SK-N-SH treated with all-trans-retinoic acid at 6 μM for 48 hours (cell line): ENCODE data around the gene SMIM1.
"Not testable (repeated sequence)": the region's sequence is repeated elsewhere in the genome, so short reads cannot be mapped to it uniquely, and the experiment has no call there.

ENCODE experiments used
- ATAC-seq: fragments of 200-7000 bp; cut with Tn5 transposase; 3 replicates; pipeline ENCODE4 v1.9.1; 2020; ENCODE audit warnings: mild to moderate bottlenecking, moderate library complexity
- ARNTL ChIP-seq: fragments of 450-650 bp; formaldehyde crosslinking; IDR thresholded peaks from 2 replicates; pipeline ENCODE4 v1.5.0; 2020; ENCODE audit warnings: low read depth, mild to moderate bottlenecking, moderate library complexity, borderline replicate concordance
- BACH2 ChIP-seq: fragments of 250-450 bp; sonication (Bioruptor Pico); IDR thresholded peaks from 2 replicates; pipeline ENCODE4 v1.9.0; 2021; ENCODE audit warnings: mild to moderate bottlenecking, borderline replicate concordance
- CSDC2 ChIP-seq: fragments of 250-450 bp; sonication (Bioruptor Pico); IDR thresholded peaks from 2 replicates; pipeline ENCODE4 v1.5.0; 2020; ENCODE audit warnings: mild to moderate bottlenecking, moderate library complexity
- GLIS3 ChIP-seq: fragments of 250-450 bp; sonication (Bioruptor Pico); IDR thresholded peaks from 2 replicates; pipeline ENCODE4 v1.5.0; 2020; ENCODE audit warnings: mild to moderate bottlenecking, moderate library complexity
- OSR1 ChIP-seq: fragments of 250-450 bp; sonication (Bioruptor Pico); IDR thresholded peaks from 2 replicates; pipeline ENCODE4 v1.8.0; 2022; ENCODE audit warnings: moderate library complexity, mild to moderate bottlenecking, inconsistent platforms
- RARB ChIP-seq: fragments of 250-450 bp; sonication (Bioruptor Pico); IDR thresholded peaks from 2 replicates; pipeline ENCODE4 v1.8.0; 2021; ENCODE audit warnings: mild to moderate bottlenecking, moderate library complexity
- TOX ChIP-seq: fragments of 250-450 bp; sonication (Bioruptor Pico); IDR thresholded peaks from 2 replicates; pipeline ENCODE4 v1.8.0; 2021; ENCODE audit warnings: mild to moderate bottlenecking, moderate library complexity, borderline replicate concordance
- ZC3H10 ChIP-seq: fragments of 250-450 bp; sonication (Bioruptor Pico); IDR thresholded peaks from 2 replicates; pipeline ENCODE4 v1.5.1; 2021; ENCODE audit warnings: mild to moderate bottlenecking, moderate library complexity
- ZNF565 ChIP-seq: fragments of 450-650 bp; formaldehyde crosslinking; conservative IDR thresholded peaks from 2 replicates; pipeline ENCODE4 v1.5.0; 2020; ENCODE audit warnings: low read depth, mild to moderate bottlenecking, moderate library complexity
- TF ChIP-seq, protein P1 (sequence below): fragments of 250-450 bp; sonication (Bioruptor Pico); IDR thresholded peaks from 2 replicates; pipeline ENCODE4 v1.5.0; 2020; ENCODE audit warnings: mild to moderate bottlenecking, moderate library complexity
- TF ChIP-seq, protein P2 (sequence below): fragments of 250-450 bp; sonication (Bioruptor Pico); IDR thresholded peaks from 2 replicates; pipeline ENCODE4 v1.5.1; 2021; ENCODE audit warnings: mild to moderate bottlenecking, moderate library complexity
- TF ChIP-seq, protein P3 (sequence below): fragments of 250-450 bp; sonication (Bioruptor Pico); IDR thresholded peaks from 2 replicates; pipeline ENCODE4 v1.8.0; 2020; ENCODE audit warnings: mild to moderate bottlenecking, moderate library complexity, borderline replicate concordance
- TF ChIP-seq, protein P4 (sequence below): fragments of 250-450 bp; sonication (Bioruptor Pico); IDR thresholded peaks from 2 replicates; pipeline ENCODE4 v1.8.0; 2021; ENCODE audit warnings: low read depth, mild to moderate bottlenecking, moderate library complexity, borderline replicate concordance

SMIM1 gene

DNA sequence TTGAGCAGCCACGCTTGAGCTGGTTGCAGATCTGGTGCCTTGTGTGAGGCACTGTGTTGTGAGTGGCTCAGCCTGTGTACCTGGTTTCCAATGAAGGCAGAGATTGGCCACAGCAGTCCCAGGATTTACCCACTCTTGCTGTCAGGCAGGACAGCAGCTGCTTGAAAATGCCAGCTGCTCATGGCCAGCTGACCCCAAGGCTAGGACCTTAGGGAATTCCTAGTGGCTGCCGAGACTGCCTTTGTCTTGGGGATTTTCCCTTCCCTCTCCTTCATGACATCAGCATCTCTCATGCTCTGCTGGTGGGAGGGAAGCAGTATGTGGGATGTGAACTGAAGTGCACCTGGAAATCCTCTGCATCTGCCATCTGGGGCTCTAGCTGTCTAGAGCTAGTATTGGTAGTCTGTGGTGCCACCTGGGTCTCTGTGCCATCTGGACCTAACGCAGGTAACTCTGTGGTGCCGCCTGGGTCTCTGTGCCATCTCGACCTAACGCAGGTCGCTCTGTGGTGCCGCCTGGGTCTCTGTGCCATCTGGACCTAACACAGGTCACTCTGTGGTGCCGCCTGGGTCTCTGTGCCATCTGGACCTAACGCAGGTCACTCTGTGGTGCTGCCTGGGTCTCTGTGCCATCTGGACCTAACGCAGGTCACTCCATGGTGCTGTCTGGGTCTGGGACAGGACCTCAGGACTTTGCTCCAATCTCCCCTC, 27.6 kb downstream of the SMIM1 start:
- TF ChIP-seq GLIS3 (CRISPR knock-in tag) = no peak
- TF ChIP-seq TOX (CRISPR knock-in tag) = no peak
- TF ChIP-seq, protein P1, sequence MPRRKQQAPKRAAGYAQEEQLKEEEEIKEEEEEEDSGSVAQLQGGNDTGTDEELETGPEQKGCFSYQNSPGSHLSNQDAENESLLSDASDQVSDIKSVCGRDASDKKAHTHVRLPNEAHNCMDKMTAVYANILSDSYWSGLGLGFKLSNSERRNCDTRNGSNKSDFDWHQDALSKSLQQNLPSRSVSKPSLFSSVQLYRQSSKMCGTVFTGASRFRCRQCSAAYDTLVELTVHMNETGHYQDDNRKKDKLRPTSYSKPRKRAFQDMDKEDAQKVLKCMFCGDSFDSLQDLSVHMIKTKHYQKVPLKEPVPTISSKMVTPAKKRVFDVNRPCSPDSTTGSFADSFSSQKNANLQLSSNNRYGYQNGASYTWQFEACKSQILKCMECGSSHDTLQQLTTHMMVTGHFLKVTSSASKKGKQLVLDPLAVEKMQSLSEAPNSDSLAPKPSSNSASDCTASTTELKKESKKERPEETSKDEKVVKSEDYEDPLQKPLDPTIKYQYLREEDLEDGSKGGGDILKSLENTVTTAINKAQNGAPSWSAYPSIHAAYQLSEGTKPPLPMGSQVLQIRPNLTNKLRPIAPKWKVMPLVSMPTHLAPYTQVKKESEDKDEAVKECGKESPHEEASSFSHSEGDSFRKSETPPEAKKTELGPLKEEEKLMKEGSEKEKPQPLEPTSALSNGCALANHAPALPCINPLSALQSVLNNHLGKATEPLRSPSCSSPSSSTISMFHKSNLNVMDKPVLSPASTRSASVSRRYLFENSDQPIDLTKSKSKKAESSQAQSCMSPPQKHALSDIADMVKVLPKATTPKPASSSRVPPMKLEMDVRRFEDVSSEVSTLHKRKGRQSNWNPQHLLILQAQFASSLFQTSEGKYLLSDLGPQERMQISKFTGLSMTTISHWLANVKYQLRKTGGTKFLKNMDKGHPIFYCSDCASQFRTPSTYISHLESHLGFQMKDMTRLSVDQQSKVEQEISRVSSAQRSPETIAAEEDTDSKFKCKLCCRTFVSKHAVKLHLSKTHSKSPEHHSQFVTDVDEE (CRISPR knock-in tag) = no peak
- no peak for TF ChIP-seq ZNF565
- TF ChIP-seq, protein P2, sequence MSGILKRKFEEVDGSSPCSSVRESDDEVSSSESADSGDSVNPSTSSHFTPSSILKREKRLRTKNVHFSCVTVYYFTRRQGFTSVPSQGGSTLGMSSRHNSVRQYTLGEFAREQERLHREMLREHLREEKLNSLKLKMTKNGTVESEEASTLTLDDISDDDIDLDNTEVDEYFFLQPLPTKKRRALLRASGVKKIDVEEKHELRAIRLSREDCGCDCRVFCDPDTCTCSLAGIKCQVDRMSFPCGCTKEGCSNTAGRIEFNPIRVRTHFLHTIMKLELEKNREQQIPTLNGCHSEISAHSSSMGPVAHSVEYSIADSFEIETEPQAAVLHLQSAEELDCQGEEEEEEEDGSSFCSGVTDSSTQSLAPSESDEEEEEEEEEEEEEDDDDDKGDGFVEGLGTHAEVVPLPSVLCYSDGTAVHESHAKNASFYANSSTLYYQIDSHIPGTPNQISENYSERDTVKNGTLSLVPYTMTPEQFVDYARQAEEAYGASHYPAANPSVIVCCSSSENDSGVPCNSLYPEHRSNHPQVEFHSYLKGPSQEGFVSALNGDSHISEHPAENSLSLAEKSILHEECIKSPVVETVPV = no peak
- TF ChIP-seq ZC3H10 (CRISPR knock-in tag) = no peak
- TF ChIP-seq, protein P3, sequence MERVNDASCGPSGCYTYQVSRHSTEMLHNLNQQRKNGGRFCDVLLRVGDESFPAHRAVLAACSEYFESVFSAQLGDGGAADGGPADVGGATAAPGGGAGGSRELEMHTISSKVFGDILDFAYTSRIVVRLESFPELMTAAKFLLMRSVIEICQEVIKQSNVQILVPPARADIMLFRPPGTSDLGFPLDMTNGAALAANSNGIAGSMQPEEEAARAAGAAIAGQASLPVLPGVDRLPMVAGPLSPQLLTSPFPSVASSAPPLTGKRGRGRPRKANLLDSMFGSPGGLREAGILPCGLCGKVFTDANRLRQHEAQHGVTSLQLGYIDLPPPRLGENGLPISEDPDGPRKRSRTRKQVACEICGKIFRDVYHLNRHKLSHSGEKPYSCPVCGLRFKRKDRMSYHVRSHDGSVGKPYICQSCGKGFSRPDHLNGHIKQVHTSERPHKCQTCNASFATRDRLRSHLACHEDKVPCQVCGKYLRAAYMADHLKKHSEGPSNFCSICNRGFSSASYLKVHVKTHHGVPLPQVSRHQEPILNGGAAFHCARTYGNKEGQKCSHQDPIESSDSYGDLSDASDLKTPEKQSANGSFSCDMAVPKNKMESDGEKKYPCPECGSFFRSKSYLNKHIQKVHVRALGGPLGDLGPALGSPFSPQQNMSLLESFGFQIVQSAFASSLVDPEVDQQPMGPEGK (CRISPR knock-in tag) = no peak
- TF ChIP-seq OSR1 (CRISPR knock-in tag) = no peak
- no peak for TF ChIP-seq BACH2 (CRISPR knock-in tag)
- no peak for TF ChIP-seq RARB (CRISPR knock-in tag)
- no peak for ATAC-seq

DNA sequence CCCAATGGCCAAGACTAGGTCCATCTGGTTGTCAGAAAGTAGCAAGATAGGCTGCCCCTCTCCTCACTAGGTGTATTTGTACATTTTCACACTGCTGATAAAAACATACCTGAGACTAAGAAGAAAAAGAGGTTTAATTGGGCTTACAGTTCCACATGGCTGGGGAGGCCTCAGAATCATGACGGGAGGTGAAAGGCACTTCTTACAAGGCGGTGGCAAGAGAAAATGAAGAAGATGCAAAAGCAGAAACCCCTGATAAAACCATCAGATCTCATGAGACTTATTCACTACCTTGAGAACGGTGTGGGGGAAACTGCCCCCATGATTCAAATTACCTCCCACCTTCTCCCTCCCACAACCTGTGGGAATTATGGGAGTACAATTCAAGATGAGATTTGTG, 28.2 kb downstream of the SMIM1 start:
- ATAC-seq = not testable (repeated sequence)

DNA sequence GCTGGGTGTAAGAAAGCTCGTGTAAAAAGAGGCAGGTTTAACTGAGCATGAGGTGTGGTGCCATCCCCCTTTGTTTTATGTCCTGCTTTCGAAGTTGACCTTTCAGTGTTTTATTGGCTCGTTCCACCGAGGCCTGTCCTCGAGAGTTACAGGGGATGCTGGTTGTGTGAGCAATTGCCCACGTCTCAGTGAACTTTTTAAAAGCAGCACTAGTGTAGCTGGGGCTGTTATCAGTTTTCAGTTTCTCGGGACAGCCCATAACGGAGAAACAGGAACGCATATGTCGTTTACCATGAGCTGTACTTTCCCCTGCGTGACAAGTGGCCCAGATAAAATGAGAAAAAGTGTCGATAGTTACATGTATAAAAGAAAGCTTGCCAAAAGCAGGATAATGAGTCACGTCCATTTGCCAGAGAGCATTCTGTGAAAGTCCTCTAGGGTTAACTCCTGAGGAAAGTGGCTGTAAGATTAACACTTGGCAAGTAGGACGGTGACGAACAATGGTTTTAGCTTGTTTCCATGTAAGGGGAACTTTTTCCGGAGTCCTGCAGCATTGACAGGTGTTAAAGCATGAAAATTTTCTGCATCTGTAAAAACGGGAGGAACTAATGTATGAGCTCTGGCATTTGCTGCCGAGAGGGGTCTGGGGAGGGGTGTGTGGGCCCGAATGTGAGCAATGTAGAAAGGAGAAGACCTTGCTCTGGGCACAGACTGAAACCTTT, 31.5 kb downstream of the SMIM1 start:
- no peak for ATAC-seq
- TF ChIP-seq ZNF565 (no peak), ZC3H10 (CRISPR knock-in tag) (no peak), CSDC2 (CRISPR knock-in tag) (no peak), ARNTL (CRISPR knock-in tag) (no peak), RARB (CRISPR knock-in tag) (no peak)
- TF ChIP-seq, protein P4, sequence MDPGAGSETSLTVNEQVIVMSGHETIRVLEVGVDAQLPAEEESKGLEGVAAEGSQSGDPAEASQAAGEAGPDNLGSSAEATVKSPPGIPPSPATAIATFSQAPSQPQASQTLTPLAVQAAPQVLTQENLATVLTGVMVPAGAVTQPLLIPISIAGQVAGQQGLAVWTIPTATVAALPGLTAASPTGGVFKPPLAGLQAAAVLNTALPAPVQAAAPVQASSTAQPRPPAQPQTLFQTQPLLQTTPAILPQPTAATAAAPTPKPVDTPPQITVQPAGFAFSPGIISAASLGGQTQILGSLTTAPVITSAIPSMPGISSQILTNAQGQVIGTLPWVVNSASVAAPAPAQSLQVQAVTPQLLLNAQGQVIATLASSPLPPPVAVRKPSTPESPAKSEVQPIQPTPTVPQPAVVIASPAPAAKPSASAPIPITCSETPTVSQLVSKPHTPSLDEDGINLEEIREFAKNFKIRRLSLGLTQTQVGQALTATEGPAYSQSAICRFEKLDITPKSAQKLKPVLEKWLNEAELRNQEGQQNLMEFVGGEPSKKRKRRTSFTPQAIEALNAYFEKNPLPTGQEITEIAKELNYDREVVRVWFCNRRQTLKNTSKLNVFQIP (CRISPR knock-in tag) = no peak
- TF ChIP-seq, protein P2 = no peak
- TF ChIP-seq, all 23 proteins: peak for 0

DNA sequence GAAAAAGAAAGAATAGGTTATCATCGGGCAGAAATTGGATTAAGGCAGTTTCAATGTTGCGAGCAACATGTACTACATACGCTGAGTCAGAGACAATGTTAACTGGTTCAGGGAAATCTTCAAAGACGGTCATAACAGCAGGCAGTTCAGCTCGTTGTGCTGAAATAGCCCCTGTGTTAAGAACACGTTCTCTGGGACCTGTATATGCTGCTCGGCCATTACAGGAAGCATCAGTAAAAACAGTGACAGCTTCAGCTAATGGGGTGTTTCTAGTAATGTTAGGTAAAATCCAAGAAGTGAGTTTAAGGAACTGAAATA, 32.0 kb downstream of the SMIM1 start:
- not testable (repeated sequence) for ATAC-seq

DNA sequence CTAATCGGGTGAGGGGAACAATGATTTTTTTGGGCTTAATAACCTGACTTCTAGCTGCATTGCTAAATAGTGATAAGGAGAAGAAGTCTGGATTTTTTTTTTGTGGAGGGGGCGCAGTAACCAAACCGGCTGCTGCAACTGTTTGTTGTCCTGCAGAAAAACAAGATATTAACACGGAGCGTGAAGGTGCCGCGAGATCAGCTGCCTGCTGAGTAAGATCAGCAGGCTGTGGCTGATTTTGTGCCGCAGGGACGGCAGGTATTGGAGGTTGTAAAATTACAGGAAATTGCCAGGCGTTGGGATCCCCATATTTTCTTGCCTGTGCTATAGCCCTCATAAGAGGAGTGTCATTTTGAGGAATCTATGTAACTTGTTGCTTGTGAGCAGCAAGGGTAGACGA, 32.5 kb downstream of the SMIM1 start:
- TF ChIP-seq BACH2 (CRISPR knock-in tag) (no peak), CSDC2 (CRISPR knock-in tag) (no peak), ARNTL (CRISPR knock-in tag) (no peak), OSR1 (CRISPR knock-in tag) (no peak)

More for the DNA sequence above, 32.5 kb downstream of the SMIM1 start:
- no peak for ATAC-seq
